ENCODE data around the gene CHST3. TPM values are rescaled to one million over a fixed set of nuclear protein-coding genes. Genes with fewer than 3 reads are reported as not detected.

CHST3 gene
- total RNA-seq, 2 experiments from 2014 or later: 0.84 to 0.87 TPM

DNA sequence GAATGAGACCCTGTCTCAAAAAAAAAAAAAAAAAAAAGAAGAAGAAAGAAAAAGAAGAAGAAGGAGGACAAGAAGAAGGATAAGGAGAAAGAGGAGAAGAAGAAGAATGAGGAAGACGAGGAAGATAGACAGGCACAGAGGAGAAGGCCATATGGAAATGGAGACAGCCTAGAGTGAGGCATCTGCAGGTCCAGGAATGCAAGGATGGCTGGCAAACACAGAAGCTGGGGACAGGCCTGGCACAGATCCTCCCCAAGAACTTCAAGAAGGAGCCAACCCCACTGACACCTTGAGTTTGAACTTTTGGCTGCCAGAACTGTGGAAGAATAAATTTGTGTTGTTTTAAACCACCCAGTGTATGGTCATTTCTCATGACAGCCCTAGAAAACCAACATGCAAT, 85.3 kb downstream of the CHST3 start:
- Mint-ChIP-seq H3K27me3 (no peaks in the 10 kb centered on the region), H3K9me3 (peaks cover 4% of the 10 kb centered on the region), H3K4me3 (no peak overlapping the region), H3K27ac (no peak overlapping the region), H3K36me3 (no peaks in the 10 kb centered on the region), H3K4me1 (peaks cover 17% of the 10 kb centered on the region)
- DNase-seq: no peak

GRCh38 chr10:72049969-72050781, 86.0 kb downstream of the CHST3 start:
- H3K27me3 Mint-ChIP-seq: no peaks in the 10 kb centered on the region
- H3K4me3 Mint-ChIP-seq: no peak overlapping the region
- H3K9me3 Mint-ChIP-seq: peaks cover 4% of the 10 kb centered on the region
- H3K36me3 Mint-ChIP-seq: no peaks in the 10 kb centered on the region
- DNase-seq: no peak
- H3K4me1 Mint-ChIP-seq: peaks cover 20% of the 10 kb centered on the region
- no peak overlapping the region for H3K27ac Mint-ChIP-seq

- Mint-ChIP-seq H3K9me3 (peaks cover 4% of the 10 kb centered on the region), H3K36me3 (no peaks in the 10 kb centered on the region), H3K4me1 (peaks cover 20% of the 10 kb centered on the region), H3K27ac (no peak overlapping the region), H3K4me3 (no peak overlapping the region), H3K27me3 (no peaks in the 10 kb centered on the region)
- DNase-seq: no peak
These were observed 86.7 kb downstream of the CHST3 start for GRCh38 chr10:72050873-72051272.

DNA sequence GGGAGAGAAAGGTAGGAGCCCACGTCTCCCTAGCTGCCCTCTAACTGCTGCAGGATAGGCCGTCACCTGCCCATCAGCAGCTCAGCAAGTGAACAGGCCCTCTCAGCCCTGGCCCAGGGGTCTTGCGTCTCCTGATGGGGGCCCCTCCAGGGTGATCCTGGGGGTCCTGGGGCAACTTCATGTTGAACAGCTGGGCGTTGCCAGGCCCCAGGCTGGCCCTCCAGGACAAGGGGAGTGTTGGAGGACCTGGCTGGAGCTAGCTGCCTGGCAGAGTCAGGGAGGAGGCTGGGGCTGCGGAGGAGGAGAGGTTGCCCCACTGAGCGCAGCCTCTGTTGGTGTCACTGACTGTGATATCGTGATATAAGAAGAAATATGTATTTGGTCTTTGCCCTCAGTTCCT, 89.5 kb downstream of the CHST3 start:
- H3K9me3 Mint-ChIP-seq: peaks cover 4% of the 10 kb centered on the region
- H3K36me3 Mint-ChIP-seq: no peaks in the 10 kb centered on the region
- H3K27ac Mint-ChIP-seq: no peak overlapping the region
- H3K4me3 Mint-ChIP-seq: no peak overlapping the region
- H3K4me1 Mint-ChIP-seq: peaks cover 19% of the 10 kb centered on the region
- no peaks in the 10 kb centered on the region for H3K27me3 Mint-ChIP-seq
- DNase-seq: no peak

DNA sequence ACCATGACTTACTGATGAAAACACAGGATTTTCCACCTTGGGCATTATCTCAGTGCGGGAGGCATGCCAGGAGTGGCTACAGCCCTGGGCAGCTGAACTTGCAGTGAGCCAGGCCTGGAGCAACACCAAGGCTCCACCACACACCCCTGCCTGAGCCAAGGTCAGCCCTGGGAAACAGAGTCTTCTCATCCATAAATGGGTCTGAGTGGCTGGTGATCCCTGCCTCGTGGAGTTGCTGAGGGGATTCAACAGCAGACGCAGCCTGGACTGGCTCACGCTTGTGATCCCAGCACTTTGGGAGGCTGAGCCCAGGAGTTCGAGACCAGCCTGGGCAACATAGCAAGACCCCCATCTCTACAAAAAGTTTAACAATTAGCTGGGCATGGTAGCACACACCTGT, 91.9 kb downstream of the CHST3 start:
- H3K27ac Mint-ChIP-seq: no peak overlapping the region
- no peaks in the 10 kb centered on the region for H3K9me3 Mint-ChIP-seq
- H3K27me3 Mint-ChIP-seq: no peaks in the 10 kb centered on the region
- H3K36me3 Mint-ChIP-seq: peaks cover 10% of the 10 kb centered on the region
- H3K4me1 Mint-ChIP-seq: peaks cover 27% of the 10 kb centered on the region
- H3K4me3 Mint-ChIP-seq: no peak overlapping the region
- no peak for DNase-seq

DNA sequence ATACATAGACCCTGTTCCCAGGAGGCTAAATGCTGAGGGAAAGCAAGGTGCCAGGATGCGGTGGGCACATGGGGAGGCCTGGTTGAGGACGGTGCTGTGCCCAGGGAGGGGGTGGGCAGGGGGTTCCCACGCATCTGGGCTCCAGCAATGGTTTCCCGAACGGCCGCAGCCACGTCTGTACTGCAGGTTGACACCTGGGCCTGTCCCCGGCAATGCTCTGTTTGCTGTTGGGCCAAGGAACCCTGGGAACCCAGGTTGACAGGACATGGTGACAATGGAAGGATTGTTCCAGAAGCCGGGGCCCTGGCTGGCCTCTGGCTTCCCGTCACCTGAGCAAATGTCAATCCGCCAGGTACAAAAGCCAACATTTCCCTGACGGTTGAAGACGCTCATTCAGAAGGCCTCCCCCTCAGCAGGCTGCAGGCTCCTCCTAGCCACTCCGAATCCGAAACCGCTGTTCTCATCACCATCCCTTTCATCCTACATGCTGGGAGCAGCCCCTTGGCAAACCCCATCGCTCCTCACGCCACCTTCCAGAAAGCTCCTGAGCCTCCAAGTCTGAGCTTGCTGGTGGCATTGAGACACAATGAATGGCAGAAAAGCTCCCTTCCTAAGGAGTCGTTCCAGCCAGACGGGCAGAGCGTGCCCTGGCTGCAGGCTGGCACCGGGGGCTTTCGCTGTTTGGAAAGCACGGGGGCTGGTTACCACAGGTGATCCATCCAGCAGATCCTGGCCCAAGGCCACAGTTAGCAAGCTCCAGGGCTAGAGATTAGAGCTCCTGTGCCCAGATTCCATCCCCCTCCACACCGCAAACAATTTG, 92.9 kb downstream of the CHST3 start:
- peak overlapping the region; percentile 55 for H3K27ac Mint-ChIP-seq
- no peaks in the 10 kb centered on the region for H3K9me3 Mint-ChIP-seq
- H3K4me3 Mint-ChIP-seq: no peak overlapping the region
- H3K4me1 Mint-ChIP-seq: peaks cover 28% of the 10 kb centered on the region
- no peak for DNase-seq
- no peaks in the 10 kb centered on the region for H3K27me3 Mint-ChIP-seq
- peaks cover 10% of the 10 kb centered on the region for H3K36me3 Mint-ChIP-seq

GRCh38 chr10:72058347-72058898, 94.2 kb downstream of the CHST3 start:
- no peak for DNase-seq
- Mint-ChIP-seq H3K9me3 (no peaks in the 10 kb centered on the region), H3K27ac (peak overlapping the region; percentile 86), H3K4me1 (peaks cover 31% of the 10 kb centered on the region), H3K4me3 (no peak overlapping the region), H3K36me3 (peaks cover 12% of the 10 kb centered on the region), H3K27me3 (no peaks in the 10 kb centered on the region)

DNA sequence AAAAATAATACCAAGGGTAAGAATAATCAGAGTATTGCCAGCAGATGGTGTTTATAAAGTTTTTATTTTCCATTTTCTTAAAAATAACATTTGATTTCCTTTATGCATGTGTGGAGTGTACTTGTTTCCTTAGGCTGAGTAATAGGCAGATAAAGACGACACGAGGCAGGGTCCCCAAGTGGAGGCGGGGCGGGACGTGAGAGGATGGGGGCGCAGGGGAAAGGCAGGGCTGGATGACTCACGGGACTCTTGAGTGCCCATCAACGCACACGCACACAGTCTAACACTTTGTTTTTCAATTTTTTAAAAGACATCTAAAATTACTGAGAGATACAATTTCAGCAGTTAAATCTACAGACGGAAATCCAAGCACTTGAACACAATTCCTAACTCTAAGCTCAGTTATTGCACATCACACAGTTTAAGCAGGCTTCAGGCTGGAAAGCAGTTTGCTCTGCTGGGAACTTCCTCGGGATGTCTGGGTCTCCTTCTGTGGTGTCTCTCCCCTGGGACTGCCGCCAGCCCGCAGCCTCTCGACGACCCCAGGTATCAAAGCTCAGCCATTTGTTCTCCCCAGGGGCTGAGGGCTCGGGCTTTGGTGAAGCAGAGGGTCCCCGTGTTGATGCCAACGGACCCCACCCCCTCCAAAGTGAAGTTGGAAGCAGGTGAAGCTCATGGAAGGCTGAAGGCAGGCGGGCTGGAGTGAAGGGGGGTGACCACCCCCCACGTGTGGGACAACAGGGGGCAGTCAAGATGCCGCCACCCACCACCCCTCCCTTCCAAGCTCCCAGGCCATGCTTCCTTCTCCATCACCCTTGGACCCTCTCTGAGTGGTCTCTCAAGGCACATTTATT, 95.0 kb downstream of the CHST3 start:
- Mint-ChIP-seq H3K4me1 (peaks cover 32% of the 10 kb centered on the region), H3K27ac (peak overlapping the region; percentile 86), H3K36me3 (peaks cover 15% of the 10 kb centered on the region), H3K9me3 (no peaks in the 10 kb centered on the region), H3K27me3 (no peaks in the 10 kb centered on the region), H3K4me3 (no peak overlapping the region)
- no peak for DNase-seq

GRCh38 chr10:72059843-72060822, 95.9 kb downstream of the CHST3 start:
- Mint-ChIP-seq H3K36me3 (peaks cover 15% of the 10 kb centered on the region), H3K9me3 (no peaks in the 10 kb centered on the region), H3K27ac (peak overlapping the region; percentile 86), H3K4me1 (peaks cover 31% of the 10 kb centered on the region), H3K27me3 (no peaks in the 10 kb centered on the region), H3K4me3 (no peak overlapping the region)
- DNase-seq: no peak

DNA sequence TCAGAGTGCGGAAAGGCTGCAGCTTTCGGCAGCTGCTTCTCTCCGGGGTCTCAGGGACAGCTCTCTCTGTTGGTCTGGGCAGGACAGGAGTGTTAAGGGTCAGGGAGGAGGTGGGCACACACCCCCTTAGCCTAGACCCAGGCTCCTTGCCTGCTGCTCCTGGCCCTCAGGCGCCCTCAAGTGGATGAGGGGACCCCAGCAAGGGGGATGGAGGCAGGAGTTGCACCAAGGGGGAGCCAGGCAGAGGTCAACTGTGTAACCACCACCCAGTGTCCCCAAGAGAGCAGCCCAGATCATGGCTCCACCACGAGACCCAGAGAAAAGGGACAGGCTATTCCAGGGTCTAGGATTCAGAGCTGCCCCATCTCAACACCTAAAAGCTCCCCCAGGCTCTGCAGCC, 97.3 kb downstream of the CHST3 start:
- Mint-ChIP-seq H3K4me1 (peaks cover 35% of the 10 kb centered on the region), H3K27me3 (no peaks in the 10 kb centered on the region), H3K4me3 (no peak overlapping the region), H3K27ac (peak overlapping the region; percentile 86), H3K36me3 (peaks cover 19% of the 10 kb centered on the region), H3K9me3 (no peaks in the 10 kb centered on the region)
- no peak for DNase-seq

DNA sequence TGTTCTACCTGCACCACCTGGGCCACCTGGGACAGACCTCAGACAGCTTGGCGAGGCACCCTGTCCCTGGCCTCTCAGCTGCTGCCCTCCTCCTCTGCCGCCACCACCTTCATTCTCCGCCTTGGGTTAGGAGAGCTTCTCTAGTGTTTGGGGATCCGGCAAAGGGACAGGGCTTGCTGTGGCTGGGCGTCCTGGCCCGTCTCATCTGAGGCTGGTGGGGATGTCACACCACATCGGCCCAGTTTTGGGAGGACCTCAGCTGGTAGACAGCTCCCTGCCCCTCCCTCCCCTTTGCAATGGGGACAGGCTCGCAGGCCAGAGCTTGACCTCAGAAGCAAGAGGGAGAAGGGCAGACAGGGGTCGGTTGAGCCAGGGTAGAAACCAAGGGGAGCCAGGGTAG, 97.7 kb downstream of the CHST3 start:
- Mint-ChIP-seq H3K27ac (peak overlapping the region; percentile 69), H3K36me3 (peaks cover 19% of the 10 kb centered on the region), H3K4me1 (peaks cover 35% of the 10 kb centered on the region), H3K4me3 (no peak overlapping the region), H3K9me3 (no peaks in the 10 kb centered on the region), H3K27me3 (no peaks in the 10 kb centered on the region)
- DNase-seq: no peak

DNA sequence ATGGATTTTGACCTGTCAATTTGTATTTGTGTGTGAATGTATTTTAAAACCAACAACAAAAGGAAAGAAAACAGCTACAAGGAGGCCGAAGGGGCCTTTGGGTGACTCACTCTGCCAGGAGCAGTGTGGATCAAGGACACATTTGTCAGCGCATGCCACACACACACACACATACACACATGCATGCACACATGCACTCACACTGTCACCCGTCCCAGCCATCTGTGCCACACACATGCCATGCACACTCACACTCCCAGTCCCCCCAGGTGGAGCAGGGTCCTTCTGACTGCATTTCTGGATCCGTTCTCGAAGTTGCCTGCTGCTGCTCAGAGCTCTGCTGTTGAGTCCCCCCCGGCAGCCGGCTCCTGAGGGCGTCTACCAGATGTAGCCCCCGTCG, 98.2 kb downstream of the CHST3 start:
- Mint-ChIP-seq H3K9me3 (no peaks in the 10 kb centered on the region), H3K36me3 (peaks cover 20% of the 10 kb centered on the region), H3K4me1 (peaks cover 35% of the 10 kb centered on the region), H3K27me3 (no peaks in the 10 kb centered on the region), H3K4me3 (no peak overlapping the region), H3K27ac (peak overlapping the region; percentile 69)
- no peak for DNase-seq

Data from activated naive CD8-positive, alpha-beta T cell treated with anti-CD3 and anti-CD28 coated beads for 36 hours (primary cell).